Measurements from ENCODE around the gene NEUROG2.
"Not testable (repeated sequence)": the region's sequence is repeated elsewhere in the genome, so short reads cannot be mapped to it uniquely, and the experiment has no call there.

NEUROG2 gene

GRCh38 chr4:112504807-112505206 is 11.2 kb downstream of the NEUROG2 start:
- ChIA-PET POLR2A (no interaction called here), CTCF (interaction anchor here (6.4 kb wide), 1 partner anchor 18 kb away, joined by 36 read pairs; no protein-coding TSS in a partner anchor)
- TF ChIP-seq, protein P1, sequence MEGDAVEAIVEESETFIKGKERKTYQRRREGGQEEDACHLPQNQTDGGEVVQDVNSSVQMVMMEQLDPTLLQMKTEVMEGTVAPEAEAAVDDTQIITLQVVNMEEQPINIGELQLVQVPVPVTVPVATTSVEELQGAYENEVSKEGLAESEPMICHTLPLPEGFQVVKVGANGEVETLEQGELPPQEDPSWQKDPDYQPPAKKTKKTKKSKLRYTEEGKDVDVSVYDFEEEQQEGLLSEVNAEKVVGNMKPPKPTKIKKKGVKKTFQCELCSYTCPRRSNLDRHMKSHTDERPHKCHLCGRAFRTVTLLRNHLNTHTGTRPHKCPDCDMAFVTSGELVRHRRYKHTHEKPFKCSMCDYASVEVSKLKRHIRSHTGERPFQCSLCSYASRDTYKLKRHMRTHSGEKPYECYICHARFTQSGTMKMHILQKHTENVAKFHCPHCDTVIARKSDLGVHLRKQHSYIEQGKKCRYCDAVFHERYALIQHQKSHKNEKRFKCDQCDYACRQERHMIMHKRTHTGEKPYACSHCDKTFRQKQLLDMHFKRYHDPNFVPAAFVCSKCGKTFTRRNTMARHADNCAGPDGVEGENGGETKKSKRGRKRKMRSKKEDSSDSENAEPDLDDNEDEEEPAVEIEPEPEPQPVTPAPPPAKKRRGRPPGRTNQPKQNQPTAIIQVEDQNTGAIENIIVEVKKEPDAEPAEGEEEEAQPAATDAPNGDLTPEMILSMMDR (IDR thresholded peaks at IDR 0.05; ENCODE audit: control extremely low read depth, extremely low read depth, low read depth, missing control alignments), result no peak
- DNase-seq (ENCODE audit: extremely low spot score), result no peak

DNA sequence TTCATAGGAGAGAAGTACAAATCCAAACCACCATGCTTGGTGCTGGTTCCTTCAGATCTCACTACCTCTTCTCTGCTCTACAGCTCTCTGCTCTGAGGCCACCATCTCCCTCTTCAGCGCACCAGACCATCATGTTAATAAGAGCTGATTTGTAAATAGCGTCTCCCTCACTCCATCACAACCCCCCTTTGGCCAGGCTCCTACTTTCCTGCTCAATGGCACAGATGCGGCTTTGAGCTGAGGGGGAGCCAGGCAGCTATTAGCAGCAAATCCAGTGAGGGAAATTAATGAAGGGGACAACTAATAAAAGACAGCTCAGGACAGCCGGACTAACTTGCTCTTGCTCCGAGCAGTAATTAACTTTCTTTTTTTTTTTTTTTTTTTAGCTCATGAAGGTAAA is 13.1 kb downstream of the NEUROG2 start:
- ChIA-PET CTCF (interaction anchor here (1.0 to 6.4 kb wide), 10 partner anchors 10 to 260 kb away, joined by 3 to 36 read pairs (median 4); partner anchors contain the start of gene NEUROG2), POLR2A (interaction anchor here (0.6 kb wide), 1 partner anchor 223 kb away, joined by 3 read pairs; no protein-coding TSS in a partner anchor)
- TF ChIP-seq, protein P1 (IDR thresholded peaks at IDR 0.05; ENCODE audit: control extremely low read depth, extremely low read depth, low read depth, missing control alignments), result no peak
- DNase-seq (ENCODE audit: extremely low spot score), result no peak

- CTCF ChIA-PET, result no interaction called here
- POLR2A ChIA-PET, result no interaction called here
- DNase-seq (ENCODE audit: extremely low spot score), result no peak
- TF ChIP-seq, protein P1 (IDR thresholded peaks at IDR 0.05; ENCODE audit: control extremely low read depth, extremely low read depth, low read depth, missing control alignments), result no peak
Observed at GRCh38 chr4:112492321-112492720, 23.7 kb downstream of the NEUROG2 start.

DNA sequence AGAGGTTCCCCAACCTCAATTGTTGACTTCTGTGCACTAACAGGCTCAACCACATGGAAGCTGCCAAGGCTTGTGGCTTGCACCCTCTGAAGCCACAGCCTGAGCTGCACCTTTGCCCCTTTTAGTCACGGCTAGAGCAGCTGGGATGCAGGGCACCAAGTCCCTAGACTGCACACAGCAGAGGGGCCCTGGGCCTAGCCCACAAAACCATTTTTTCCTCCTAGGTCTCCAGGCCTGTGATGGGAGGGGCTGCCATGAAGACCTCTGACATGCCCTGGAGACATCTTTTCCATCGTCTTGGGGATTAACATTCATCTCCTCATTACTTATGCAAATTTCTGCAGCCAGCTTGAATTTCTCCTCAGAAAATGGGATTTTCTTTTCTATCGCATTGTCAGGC is 25.2 kb downstream of the NEUROG2 start:
- CTCF ChIA-PET; POLR2A ChIA-PET; DNase-seq (ENCODE audit: extremely low spot score): not testable (repeated sequence)

- CTCF ChIA-PET, result interaction anchor here (1.0 kb wide), 1 partner anchor 9 kb away, joined by 3 read pairs; no protein-coding TSS in a partner anchor
- no peak for DNase-seq (ENCODE audit: extremely low spot score)
- POLR2A ChIA-PET, result no interaction called here
- TF ChIP-seq, protein P1 (IDR thresholded peaks at IDR 0.05; ENCODE audit: control extremely low read depth, extremely low read depth, low read depth, missing control alignments), result no peak
Observed at GRCh38 chr4:112485930-112486329, 30.1 kb downstream of the NEUROG2 start.

- ChIA-PET CTCF (no interaction called here), POLR2A (no interaction called here)
- DNase-seq (ENCODE audit: extremely low spot score), result no peak
- TF ChIP-seq, protein P1 (IDR thresholded peaks at IDR 0.05; ENCODE audit: control extremely low read depth, extremely low read depth, low read depth, missing control alignments), result no peak
Observed at GRCh38 chr4:112473985-112474384, 42.0 kb downstream of the NEUROG2 start.

DNA sequence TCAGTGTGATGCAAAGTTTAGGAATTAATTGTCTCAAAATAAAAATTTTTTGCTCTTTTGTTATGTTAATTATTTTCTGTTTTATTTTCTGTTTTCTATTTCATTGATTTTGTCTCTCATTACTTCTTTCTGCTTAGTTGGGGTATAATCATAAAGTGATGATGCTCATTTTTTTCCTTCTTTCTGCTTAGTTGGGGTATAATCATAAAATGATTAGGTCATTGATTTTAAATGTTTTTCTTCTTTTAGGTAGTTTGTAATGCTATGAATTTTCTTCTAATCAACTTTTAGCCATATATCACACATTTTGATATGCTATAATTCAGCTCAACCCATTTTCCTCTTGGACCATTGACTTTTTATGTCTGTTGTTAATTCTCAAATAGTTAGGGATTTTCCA is 43.7 kb downstream of the NEUROG2 start:
- TF ChIP-seq, protein P1 (IDR thresholded peaks at IDR 0.05; ENCODE audit: control extremely low read depth, extremely low read depth, low read depth, missing control alignments), result no peak
- DNase-seq (ENCODE audit: extremely low spot score), result no peak
- ChIA-PET CTCF (interaction anchor here (2.1 kb wide), 1 partner anchor 10 kb away, joined by 5 read pairs; no protein-coding TSS in a partner anchor), POLR2A (no interaction called here)
